GM20431 (cell line): ENCODE measurements around the gene OR52N4.
"Not testable (repeated sequence)": the region's sequence is repeated elsewhere in the genome, so short reads cannot be mapped to it uniquely, and the experiment has no call there.

ENCODE experiments used
- in situ Hi-C: fragments of 300-500 bp; cut with MseI, MboI; formaldehyde crosslinking; loops from one replicate; pipeline ENCODE4 v1.15.0; 2020; ENCODE audit warnings: low sequenced_read_pairs; ENCODE audit not compliant: unreplicated experiment

Gene OR52N4

GRCh38 chr11:5753943-5754342 lies at the start of gene OR52N4:
TSS of gene OR52N4 (plus strand) at chr11:5754243. CDS start at chr11:5754741, 498 bp downstream.
- in situ Hi-C loops: no loop called here

GRCh38 chr11:5705688-5706087 lies 48.4 kb upstream of the OR52N4 start:
- in situ Hi-C loops: no loop called here

- in situ Hi-C loops: no loop called here
These were observed 41.5 kb upstream of the OR52N4 start for GRCh38 chr11:5712507-5712906.

GRCh38 chr11:5713695-5714094 lies 40.3 kb upstream of the OR52N4 start:
- in situ Hi-C loops: no loop called here

GRCh38 chr11:5716518-5716917 lies 37.5 kb upstream of the OR52N4 start:
- in situ Hi-C loops: not testable (repeated sequence)

- in situ Hi-C loops: no loop called here
These were observed 34.1 kb upstream of the OR52N4 start for GRCh38 chr11:5719703-5720495.

GRCh38 chr11:5722622-5723021 lies 31.4 kb upstream of the OR52N4 start:
- in situ Hi-C loops: no loop called here

GRCh38 chr11:5726351-5726750 lies 27.7 kb upstream of the OR52N4 start:
- in situ Hi-C loops: no loop called here

GRCh38 chr11:5727691-5728090 lies 26.4 kb upstream of the OR52N4 start:
- in situ Hi-C loops: no loop called here

GRCh38 chr11:5736396-5736795 lies 17.6 kb upstream of the OR52N4 start, which contains the start of gene OR56B1:
TSS of gene OR56B1 (plus strand) at chr11:5736448. CDS start at chr11:5736517, 69 bp downstream.
- in situ Hi-C loops: no loop called here

GRCh38 chr11:5737091-5737490 lies 17.0 kb upstream of the OR52N4 start:
- in situ Hi-C loops: no loop called here

- in situ Hi-C loops: no loop called here
These were observed 16.2 kb upstream of the OR52N4 start for GRCh38 chr11:5737670-5738392.

- in situ Hi-C loops: no loop called here
These were observed 15.6 kb upstream of the OR52N4 start for GRCh38 chr11:5738431-5738830.

- in situ Hi-C loops: no loop called here
These were observed 7.4 kb upstream of the OR52N4 start for GRCh38 chr11:5746614-5747013.

- in situ Hi-C loops: no loop called here
These were observed 4.2 kb upstream of the OR52N4 start for GRCh38 chr11:5749836-5750235.

- in situ Hi-C loops: no loop called here
These were observed 13.0 kb downstream of the OR52N4 start for GRCh38 chr11:5767056-5767455.

- in situ Hi-C loops: no loop called here
These were observed 29.2 kb downstream of the OR52N4 start, which contains the start of gene OR52N5 for GRCh38 chr11:5783255-5783654. TSS of gene OR52N5 (minus strand) at chr11:5783355. CDS start at chr11:5778634, 4,721 bp downstream.

GRCh38 chr11:5791165-5791564 lies 37.1 kb downstream of the OR52N4 start, which contains the start of gene OR52N1:
TSS of gene OR52N1 (minus strand) at chr11:5791265. CDS start at chr11:5788816, 2,449 bp downstream.
- in situ Hi-C loops: no loop called here

- in situ Hi-C loops: no loop called here
These were observed 42.5 kb downstream of the OR52N4 start for GRCh38 chr11:5796541-5796940.

- in situ Hi-C loops: loop anchor here (25.0 kb wide), 1 partner anchor 192 kb away; no protein-coding TSS in a partner anchor
These were observed 49.9 kb downstream of the OR52N4 start for GRCh38 chr11:5803982-5804381.
